ENCODE measurements around the gene SLC22A25.

SLC22A25 gene

DNA sequence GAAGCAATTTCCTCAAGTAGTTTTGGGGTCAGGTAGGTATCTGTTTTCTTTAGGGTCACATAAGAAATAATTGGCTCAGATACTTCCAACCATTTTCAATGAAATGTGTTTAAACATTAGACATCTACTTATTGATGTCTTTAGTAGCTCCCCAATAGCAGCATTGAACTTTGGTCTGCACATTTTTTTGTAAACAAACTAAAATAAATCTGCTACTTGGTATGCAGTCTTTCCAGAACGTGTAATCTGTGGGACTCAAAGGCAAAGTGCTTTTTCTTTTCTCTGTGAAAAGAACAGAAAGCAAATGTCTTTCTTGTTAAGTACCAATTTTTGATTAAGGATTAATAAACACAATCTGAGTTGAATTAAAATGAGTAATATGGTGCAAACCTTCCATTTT, 13.6 kb downstream of the SLC22A25 start:
- no peak for DNase-seq

DNA sequence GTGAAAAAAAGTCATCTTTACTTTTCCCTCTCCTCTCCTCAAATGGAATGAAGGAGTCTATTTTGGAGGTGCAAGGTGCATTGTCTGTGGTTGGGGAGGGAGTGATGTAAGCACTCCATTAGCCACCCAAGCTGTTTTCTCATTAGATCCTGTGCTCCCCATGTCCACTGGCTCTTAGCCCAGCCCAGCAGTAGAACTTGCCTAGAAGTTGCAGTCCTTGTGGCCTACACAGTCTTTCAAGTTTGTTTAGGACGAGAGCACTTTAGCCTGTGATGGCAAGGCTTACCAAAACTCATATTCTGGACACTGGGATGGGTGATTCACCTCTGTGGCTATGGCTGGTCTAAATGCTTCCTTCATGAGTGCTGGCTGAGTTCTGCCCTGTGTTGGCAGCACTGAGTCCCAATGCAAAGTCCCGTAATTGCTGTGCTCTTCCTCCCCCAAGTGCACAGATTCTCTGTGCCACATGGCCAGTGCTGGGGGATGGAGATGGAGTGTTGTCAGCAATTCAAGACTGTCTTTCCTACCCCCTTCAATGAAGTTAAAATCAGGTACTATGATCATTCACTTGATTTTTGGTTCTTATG, 15.8 kb downstream of the SLC22A25 start:
- DNase-seq, result no peak

DNA sequence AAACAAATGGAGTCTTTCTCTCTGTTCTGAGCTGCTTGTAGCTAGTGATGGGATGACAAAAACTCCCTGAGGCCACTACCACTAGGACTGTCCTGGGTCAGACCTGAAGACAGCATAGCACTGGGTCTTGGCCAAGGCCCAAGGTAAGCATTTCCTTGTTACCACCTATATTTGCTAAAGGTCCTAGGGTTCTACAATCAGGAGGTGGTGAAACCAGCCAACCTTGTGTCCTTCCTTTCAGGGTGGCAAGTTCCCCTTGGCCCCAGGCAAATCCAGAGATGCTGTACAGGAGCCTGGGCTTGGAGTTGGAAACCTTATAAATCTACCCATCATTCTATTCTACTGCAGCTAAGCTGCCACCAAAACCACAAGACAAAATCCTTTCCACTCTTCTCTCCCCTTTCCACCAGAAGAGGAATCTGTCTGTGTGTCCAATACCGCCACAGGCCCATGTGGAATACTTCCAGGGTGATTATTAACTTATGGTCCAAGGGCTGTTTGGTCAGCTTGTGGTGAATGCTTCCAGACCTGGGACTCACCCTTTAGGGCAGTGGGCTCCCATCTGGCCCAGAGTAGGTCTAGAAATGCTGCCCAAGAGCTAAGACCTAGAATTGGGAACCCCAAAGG, 16.8 kb downstream of the SLC22A25 start:
- no peak for DNase-seq

DNA sequence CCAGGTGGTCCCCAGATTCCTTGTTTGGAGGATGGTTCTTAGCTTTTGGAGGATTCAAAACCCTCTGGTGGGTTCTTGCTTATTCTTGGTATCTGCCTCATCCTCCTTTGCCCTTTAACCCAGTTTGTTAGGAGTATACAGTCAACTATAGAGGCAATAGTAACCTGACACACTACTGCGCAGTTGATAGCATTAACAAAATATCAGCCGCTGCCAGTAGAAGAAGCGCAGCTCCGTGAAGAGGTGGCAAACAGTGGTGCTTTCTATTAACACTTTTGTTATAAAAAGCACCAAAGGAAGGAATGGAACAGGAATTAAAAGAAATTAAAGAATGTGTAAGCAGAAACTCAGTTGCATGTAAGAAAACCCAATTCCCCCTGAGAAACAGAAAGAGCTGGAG, 29.3 kb downstream of the SLC22A25 start:
- DNase-seq, result no peak

DNA sequence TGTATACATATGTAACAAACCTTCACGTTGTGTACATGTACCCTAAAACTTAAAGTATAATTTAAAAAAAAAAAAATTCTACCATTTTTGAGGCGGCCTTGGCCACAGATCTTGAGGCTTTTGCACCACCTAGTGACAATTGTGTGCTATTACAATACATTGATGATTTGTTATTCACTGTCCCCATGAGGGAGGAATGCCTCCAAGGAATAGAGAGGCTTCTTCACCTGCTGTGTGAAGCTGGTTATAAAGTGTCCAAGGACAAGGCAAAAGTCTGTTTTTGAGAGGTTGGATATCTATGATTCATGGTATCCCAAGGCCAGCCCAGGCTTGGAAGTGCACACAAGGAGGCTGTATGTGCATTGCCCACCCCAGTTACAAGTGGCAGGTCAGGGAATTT, 30.7 kb downstream of the SLC22A25 start:
- DNase-seq, result peak; percentile 2

DNA sequence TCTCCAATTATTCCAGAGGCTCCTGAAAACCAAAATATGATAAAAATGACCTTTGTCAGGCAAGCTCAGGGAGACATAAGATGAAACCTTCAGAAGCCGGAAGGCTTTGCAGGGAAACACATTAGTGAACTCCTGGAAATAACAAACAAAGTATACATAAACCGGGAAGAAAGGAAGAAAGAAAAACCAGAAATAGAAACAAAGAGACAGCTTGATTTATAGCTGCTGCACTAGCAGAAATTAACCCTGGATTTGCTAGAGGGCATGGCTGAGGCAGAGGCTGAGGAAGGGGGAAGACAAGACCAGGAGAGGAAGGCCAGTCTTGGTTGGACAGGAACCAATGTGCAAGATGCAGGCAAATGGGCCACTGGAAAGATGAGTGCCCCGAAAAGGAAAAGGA, 33.3 kb downstream of the SLC22A25 start:
- DNase-seq, result no peak
